K562 (cell line): ENCODE data around the gene RXFP1. TPM values are rescaled to one million over a fixed set of nuclear protein-coding genes. Genes with fewer than 3 reads are reported as not detected.
"Not testable (repeated sequence)": the region's sequence is repeated elsewhere in the genome, so short reads cannot be mapped to it uniquely, and the experiment has no call there.

Experiments
- ATAC-seq: fragments of 200-7000 bp; cut with Tn5 transposase; 3 replicates; pipeline ENCODE4 v1.9.1; 2020; ENCODE audit warnings: moderate library complexity
- BruUV-seq: library from RNA; stranded (reverse); fragments of 400-500 nt; replicated peaks from 2 replicates; lab custom pipeline; 2021; lab: Mats Ljungman, UMichigan
- CTCF ChIA-PET: fragments of 300-600 bp; formaldehyde crosslinking; extraction: SDS; loops from one replicate; lab custom pipeline; 2021; ENCODE audit warnings: low intra/inter-chr PET ratio; lab: Yijun Ruan, JAX
- POLR2A ChIA-PET: fragments of 300-600, 350-650 bp; sonication (Branson Sonifier 250); formaldehyde crosslinking; extraction: SDS; loops from one replicate; lab custom pipeline; 2021; ENCODE audit warnings: antibody characterized with exemption, inconsistent platforms; lab: Yijun Ruan, JAX
- DNase-seq, 4 experiments: peaks; one replicate each; pipeline versions ENCODE4 v3.0.0 to v3.0.0-alpha.2; 2011 to 2018; ENCODE audit warnings: low spot score in 3 of 4, mixed read lengths in 3 of 4; ENCODE audit errors: extremely low read depth in 1 of 4
- FAIRE-seq: peaks from 2 replicates; lab custom pipeline; 2011; peaks lifted over from hg19 to GRCh38; lab: Jason Lieb, UNC
- H2AFZ ChIP-seq: 2 replicates; pipeline ENCODE4 v1.6.0; 2011; ENCODE audit warnings: low read depth, low read length, control low read depth, inconsistent platforms
- H3K27ac ChIP-seq: fragments of 200-600 bp; 3 replicates; pipeline ENCODE4 v1.8.0; 2011; ENCODE audit warnings: low read depth, mild to moderate bottlenecking, control low read depth, inconsistent platforms, low read length, moderate library complexity, mixed read lengths; ENCODE audit errors: extremely low read depth
- H3K27me3 ChIP-seq, 2 experiments: fragments of 300-600 bp in 1 of 2; 2 replicates in 1 of 2; 3 replicates in 1 of 2; pipeline versions ENCODE4 v1.6.0 to v1.8.0; 2011; ENCODE audit warnings: inconsistent platforms in 2 of 2, low read length in 2 of 2, mild to moderate bottlenecking in 1 of 2, mixed read lengths in 1 of 2, moderate library complexity in 1 of 2; ENCODE audit not compliant: control insufficient read depth in 2 of 2, insufficient read depth in 2 of 2
- H3K36me3 ChIP-seq: fragments of 300-600 bp; 3 replicates; pipeline ENCODE4 v1.8.0; 2011; ENCODE audit warnings: mild to moderate bottlenecking, low read length, inconsistent platforms; ENCODE audit not compliant: control insufficient read depth, insufficient read depth
- H3K4me1 ChIP-seq, 2 experiments: fragments of 200-600 bp in 1 of 2; replicated peaks in 1 of 2; 2 replicates in 1 of 2; 3 replicates in 1 of 2; pipeline versions ENCODE4 v1.5.1 to v1.8.0; 2011; ENCODE audit warnings: inconsistent platforms in 2 of 2, low read length in 2 of 2, mild to moderate bottlenecking in 1 of 2, mixed read lengths in 1 of 2, moderate library complexity in 1 of 2; ENCODE audit not compliant: control insufficient read depth in 2 of 2, insufficient read depth in 2 of 2
- H3K4me2 ChIP-seq: 2 replicates; pipeline ENCODE4 v1.6.1; 2011; ENCODE audit warnings: low read length, control low read depth, inconsistent platforms, mixed read lengths; ENCODE audit not compliant: insufficient read depth
- H3K4me3 ChIP-seq: fragments of 200-600 bp; sonication (generic), shearing (Covaris generic); 2 replicates; pipeline ENCODE4 v1.5.1; 2016; ENCODE audit warnings: control low read depth, inconsistent platforms
- H3K79me2 ChIP-seq: fragments of 200-600 bp; 3 replicates; pipeline ENCODE4 v1.8.0; 2011; ENCODE audit warnings: low read length, inconsistent platforms; ENCODE audit not compliant: control insufficient read depth, insufficient read depth
- H3K9ac ChIP-seq, 2 experiments: 2 replicates each; pipeline versions ENCODE4 v1.6.0 to v1.6.1; 2011; ENCODE audit warnings: low read depth in 2 of 2, low read length in 2 of 2, control low read depth in 1 of 2, inconsistent platforms in 1 of 2, mild to moderate bottlenecking in 1 of 2, mixed read lengths in 1 of 2; ENCODE audit not compliant: insufficient read depth in 1 of 2
- H3K9me1 ChIP-seq: one replicate; pipeline ENCODE4 v1.6.0; 2011; ENCODE audit warnings: inconsistent platforms, mild to moderate bottlenecking, low read length, moderate library complexity; ENCODE audit not compliant: control insufficient read depth, insufficient read depth
- H3K9me3 ChIP-seq: replicated peaks from 2 replicates; pipeline ENCODE4 v1.5.1; 2011; ENCODE audit warnings: low read depth, low read length, inconsistent platforms; ENCODE audit not compliant: control insufficient read depth, insufficient read depth
- H4K20me1 ChIP-seq: replicated peaks from 2 replicates; pipeline ENCODE4 v1.6.1; 2011; ENCODE audit warnings: low read length, inconsistent platforms, mixed read lengths; ENCODE audit not compliant: control insufficient read depth, insufficient read depth
- ATF7 ChIP-seq: fragments of 450-650 bp; IDR thresholded peaks from 2 replicates; pipeline ENCODE4 v1.7.1; 2014; ENCODE audit warnings: mild to moderate bottlenecking, moderate library complexity
- ELF1 ChIP-seq: fragments of 200-800 bp; sonication (Bioruptor generic); IDR thresholded peaks from 2 replicates; pipeline ENCODE4 v1.6.1; 2016; ENCODE audit warnings: missing genetic modification characterization, missing compliant biosample characterization
- EP300 ChIP-seq: IDR thresholded peaks from 2 replicates; pipeline ENCODE4 v1.6.1; 2012; ENCODE audit warnings: low read length, improper control_type of control experiment
- LCOR ChIP-seq: sonication (generic); formaldehyde crosslinking; IDR thresholded peaks from 2 replicates; pipeline ENCODE4 v1.8.0; 2022; ENCODE audit warnings: mild to moderate bottlenecking, missing genetic modification reagents
- SMAD4 ChIP-seq: fragments of 250-450 bp; sonication (Bioruptor Pico); conservative IDR thresholded peaks from 2 replicates; pipeline ENCODE4 v1.8.0; 2021; ENCODE audit warnings: inconsistent platforms, mild to moderate bottlenecking, moderate library complexity
- TAL1 ChIP-seq: fragments of 450-650 bp; IDR thresholded peaks from 2 replicates; pipeline ENCODE4 v1.6.1; 2016; ENCODE audit warnings: mild to moderate bottlenecking
- ZFX ChIP-seq: sonication (generic); formaldehyde crosslinking; IDR thresholded peaks from 2 replicates; pipeline ENCODE4 v1.8.0; 2022; ENCODE audit warnings: mild to moderate bottlenecking, missing genetic modification reagents, moderate library complexity
- ZNF175 ChIP-seq: fragments of 200-800 bp; sonication (Bioruptor generic); IDR thresholded peaks from 2 replicates; pipeline ENCODE4 v1.6.1; 2016; ENCODE audit warnings: low read depth, mild to moderate bottlenecking, missing genetic modification characterization, missing compliant biosample characterization
- WGBS: fragments of 100-300 bp; shearing (Covaris generic); methylation state at CpG from one replicate; pipeline ENCODE4 v1.1.6; 2016; ENCODE audit warnings: low coverage, mixed read lengths; ENCODE audit not compliant: insufficient coverage; ENCODE audit errors: missing lambda C conversion rate; 5-methylcytosine and 5-hydroxymethylcytosine counted together
- in situ Hi-C: fragments of 300-500 bp; cut with MboI; formaldehyde crosslinking; loops from 4 replicates; pipeline ENCODE4 v1.15.0; 2018; ENCODE audit warnings: inconsistent platforms, mixed read lengths
- intact Hi-C: fragments of 100-400 bp; cut with micrococcal nuclease; formaldehyde crosslinking; loops from 2 replicates; pipeline ENCODE4 v1.14.2; 2022
- polyA plus RNA-seq, 8 experiments: library from polyadenylated mRNA; depleted of rRNA in 4 of 8; stranded (reverse) in 5 of 8; unstranded in 3 of 8; fragments of >200 nt; fragmentation: Nextera tagmentation in 2 of 8; fragmentation: Illumina TruSeq in 1 of 8; extraction: Ambion mirVana in 2 of 8; extraction: Trizol in 1 of 8; gene quantifications; 2 replicates each; pipeline versions ENCODE4 v1.2.1 to v1.2.3, GENCODE V29; 2011 to 2014; ENCODE audit warnings: inconsistent platforms in 1 of 8, missing spikeins in 1 of 8
- total RNA-seq, 7 experiments: library from RNA; depleted of rRNA in 6 of 7; stranded (reverse); fragments of >200 nt in 6 of 7; fragmentation: Illumina TruSeq in 2 of 7; extraction: Trizol in 2 of 7; gene quantifications; 2 replicates each; pipeline versions ENCODE4 v1.2.1 to v1.2.3, GENCODE V29; 2011 to 2021; ENCODE audit warnings: low replicate concordance in 1 of 7
- TF ChIP-seq, protein P1 (sequence below): IDR thresholded peaks from 2 replicates; pipeline ENCODE4 v1.6.1; 2016; ENCODE audit warnings: missing genetic modification characterization, missing compliant biosample characterization
- TF ChIP-seq, protein P2 (sequence below), 2 experiments: fragments of 450-650 bp in 1 of 2; sonication (generic) in 1 of 2; formaldehyde crosslinking in 1 of 2; IDR thresholded peaks; 2 replicates each; pipeline versions ENCODE4 v1.7.1 to v1.9.0; 2016 to 2022; ENCODE audit warnings: inconsistent platforms in 1 of 2, mild to moderate bottlenecking in 1 of 2, missing genetic modification reagents in 1 of 2

The RXFP1 gene
- total and polyA plus RNA-seq, 9 of the 15 experiments (the other 6 are each of a cell fraction or from before 2014, with no cell fraction given): 0.03 to 0.06 (median 0.04) TPM; not detected in 6

DNA sequence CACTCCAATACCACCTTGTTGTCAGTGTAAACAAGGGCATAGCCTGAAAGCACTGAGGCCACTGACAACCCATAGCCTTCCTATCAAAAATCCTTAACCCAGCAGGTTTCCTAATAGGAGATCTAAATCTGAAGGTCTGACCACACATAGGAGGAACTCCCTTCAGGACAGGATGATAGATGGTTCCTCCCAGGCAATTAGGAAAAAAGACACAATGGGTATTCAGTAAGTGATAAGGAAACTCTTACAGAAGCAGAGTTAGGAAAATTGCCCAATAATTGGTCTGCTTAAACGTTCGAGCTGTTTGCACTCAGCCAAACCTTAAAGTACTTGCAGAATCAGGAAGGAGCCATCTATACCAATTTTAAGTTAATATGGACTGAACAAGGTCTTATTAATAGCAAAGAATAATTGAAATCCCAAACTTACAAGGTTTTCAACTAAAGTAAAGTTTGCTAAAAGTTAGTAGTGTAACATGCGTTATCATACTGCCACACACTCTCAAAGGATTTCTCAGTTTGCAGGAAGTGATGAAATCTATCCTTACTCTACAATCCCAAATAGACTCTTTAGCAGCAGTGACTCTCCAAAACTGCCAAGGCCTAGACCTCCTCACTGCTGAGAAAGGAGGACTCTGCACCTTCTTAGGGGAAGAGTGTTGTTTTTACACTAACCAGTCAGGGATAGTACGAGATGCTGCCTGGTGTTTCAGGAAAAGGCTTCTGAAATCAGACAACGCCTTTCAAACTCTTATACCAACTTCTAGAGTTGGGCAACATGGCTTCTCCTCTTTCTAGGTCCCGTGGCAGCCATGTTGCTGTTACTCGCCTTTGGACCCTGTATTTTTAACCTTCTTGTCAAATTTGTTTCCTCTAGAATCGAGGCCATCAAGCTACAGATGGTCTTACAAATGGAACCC is 142.3 kb downstream of the RXFP1 start:
- H3K4me3 ChIP-seq: not testable (repeated sequence)
- peak; percentile 44 for FAIRE-seq
- peak; percentile 49; the same call in 1 of the 2 replicates for TF ChIP-seq LCOR (CRISPR knock-in tag)
- peak; percentile 58 for TF ChIP-seq EP300
- TF ChIP-seq, protein P1, sequence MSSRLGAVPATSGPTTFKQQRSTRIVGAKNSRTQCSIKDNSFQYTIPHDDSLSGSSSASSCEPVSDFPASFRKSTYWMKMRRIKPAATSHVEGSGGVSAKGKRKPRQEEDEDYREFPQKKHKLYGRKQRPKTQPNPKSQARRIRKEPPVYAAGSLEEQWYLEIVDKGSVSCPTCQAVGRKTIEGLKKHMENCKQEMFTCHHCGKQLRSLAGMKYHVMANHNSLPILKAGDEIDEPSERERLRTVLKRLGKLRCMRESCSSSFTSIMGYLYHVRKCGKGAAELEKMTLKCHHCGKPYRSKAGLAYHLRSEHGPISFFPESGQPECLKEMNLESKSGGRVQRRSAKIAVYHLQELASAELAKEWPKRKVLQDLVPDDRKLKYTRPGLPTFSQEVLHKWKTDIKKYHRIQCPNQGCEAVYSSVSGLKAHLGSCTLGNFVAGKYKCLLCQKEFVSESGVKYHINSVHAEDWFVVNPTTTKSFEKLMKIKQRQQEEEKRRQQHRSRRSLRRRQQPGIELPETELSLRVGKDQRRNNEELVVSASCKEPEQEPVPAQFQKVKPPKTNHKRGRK (tag): 0 out of 2 replicates have a peak, but pooled peaks have one; percentile 40
- TF ChIP-seq ELF1 (tag): peak; percentile 26; the same call in 1 of the 2 replicates
- peak; percentile 54 for TF ChIP-seq TAL1
- TF ChIP-seq ZNF175 (CRISPR knock-in tag): peak; percentile 77; the same call in 1 of the 2 replicates
- peak; percentile 48; the same call in 1 of the 2 replicates for TF ChIP-seq ZFX
- TF ChIP-seq, protein P2, sequence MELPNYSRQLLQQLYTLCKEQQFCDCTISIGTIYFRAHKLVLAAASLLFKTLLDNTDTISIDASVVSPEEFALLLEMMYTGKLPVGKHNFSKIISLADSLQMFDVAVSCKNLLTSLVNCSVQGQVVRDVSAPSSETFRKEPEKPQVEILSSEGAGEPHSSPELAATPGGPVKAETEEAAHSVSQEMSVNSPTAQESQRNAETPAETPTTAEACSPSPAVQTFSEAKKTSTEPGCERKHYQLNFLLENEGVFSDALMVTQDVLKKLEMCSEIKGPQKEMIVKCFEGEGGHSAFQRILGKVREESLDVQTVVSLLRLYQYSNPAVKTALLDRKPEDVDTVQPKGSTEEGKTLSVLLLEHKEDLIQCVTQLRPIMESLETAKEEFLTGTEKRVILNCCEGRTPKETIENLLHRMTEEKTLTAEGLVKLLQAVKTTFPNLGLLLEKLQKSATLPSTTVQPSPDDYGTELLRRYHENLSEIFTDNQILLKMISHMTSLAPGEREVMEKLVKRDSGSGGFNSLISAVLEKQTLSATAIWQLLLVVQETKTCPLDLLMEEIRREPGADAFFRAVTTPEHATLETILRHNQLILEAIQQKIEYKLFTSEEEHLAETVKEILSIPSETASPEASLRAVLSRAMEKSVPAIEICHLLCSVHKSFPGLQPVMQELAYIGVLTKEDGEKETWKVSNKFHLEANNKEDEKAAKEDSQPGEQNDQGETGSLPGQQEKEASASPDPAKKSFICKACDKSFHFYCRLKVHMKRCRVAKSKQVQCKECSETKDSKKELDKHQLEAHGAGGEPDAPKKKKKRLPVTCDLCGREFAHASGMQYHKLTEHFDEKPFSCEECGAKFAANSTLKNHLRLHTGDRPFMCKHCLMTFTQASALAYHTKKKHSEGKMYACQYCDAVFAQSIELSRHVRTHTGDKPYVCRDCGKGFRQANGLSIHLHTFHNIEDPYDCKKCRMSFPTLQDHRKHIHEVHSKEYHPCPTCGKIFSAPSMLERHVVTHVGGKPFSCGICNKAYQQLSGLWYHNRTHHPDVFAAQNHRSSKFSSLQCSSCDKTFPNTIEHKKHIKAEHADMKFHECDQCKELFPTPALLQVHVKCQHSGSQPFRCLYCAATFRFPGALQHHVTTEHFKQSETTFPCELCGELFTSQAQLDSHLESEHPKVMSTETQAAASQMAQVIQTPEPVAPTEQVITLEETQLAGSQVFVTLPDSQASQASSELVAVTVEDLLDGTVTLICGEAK (IDR thresholded peaks at IDR 0.05): 0 out of 2 replicates have a peak, but pooled peaks have one; percentile 20
- TF ChIP-seq, protein P2 (CRISPR knock-in tag; IDR thresholded peaks at IDR 0.05): not testable (repeated sequence)
- TF ChIP-seq ATF7: peak; percentile 47; the same call in 1 of the 2 replicates
- peak; percentile 62; the same call in 1 of the 2 replicates for TF ChIP-seq SMAD4 (CRISPR knock-in tag)

More for the DNA sequence above, 142.3 kb downstream of the RXFP1 start:
- H3K9ac ChIP-seq, H3K9me3 ChIP-seq, H3K4me2 ChIP-seq, H3K36me3 ChIP-seq, POLR2A ChIA-PET, BruUV-seq, H3K27me3 ChIP-seq, H3K9me1 ChIP-seq, H3K79me2 ChIP-seq, in situ Hi-C loops, H3K4me1 ChIP-seq, intact Hi-C loops, CTCF ChIA-PET, H4K20me1 ChIP-seq: not testable (repeated sequence)
- Histone ChIP-seq H3K27ac (peak overlapping the region; percentile 64; the same call in 2 of the 3 replicates), H2AFZ (peak overlapping the region; percentile 79)
- 42% methylated on average over 8 of the region's 8 CpGs for WGBS
- DNase-seq: peak in 1 of 4 experiments; percentile 63
- peak; percentile 60 for ATAC-seq
